ENCODE measurements around the gene SERPIND1. TPM values are rescaled to one million over a fixed set of nuclear protein-coding genes. Genes with fewer than 3 reads are reported as not detected.
"Not testable (repeated sequence)": the region's sequence is repeated elsewhere in the genome, so short reads cannot be mapped to it uniquely, and the experiment has no call there.

Gene SERPIND1
- total RNA-seq, 1 donor from 2014 or later: 0.18 TPM

DNA sequence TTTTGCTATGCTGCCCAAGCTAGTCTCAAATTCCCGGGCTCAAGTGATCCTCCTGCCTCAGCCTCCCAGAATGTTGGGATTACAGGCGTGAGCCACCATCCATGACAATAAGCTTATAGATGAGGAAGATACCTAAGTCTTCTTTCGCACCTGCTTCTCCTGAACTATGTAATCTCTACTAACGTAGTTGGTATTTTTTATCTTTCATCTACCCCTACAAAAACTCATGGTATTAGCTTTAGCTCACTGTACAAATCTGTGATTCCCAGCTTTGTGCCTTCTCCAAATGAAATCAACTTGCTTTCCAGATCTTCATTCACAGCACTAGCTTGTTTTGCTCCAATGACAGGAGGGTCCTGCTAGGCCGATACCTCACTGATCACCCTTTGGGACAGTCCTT is 48.3 kb downstream of the SERPIND1 start:
- H3K4me1 Mint-ChIP-seq (ENCODE audit: unreplicated experiment): no peaks in the 10 kb centered on the region
- no peak overlapping the region for H3K4me3 Mint-ChIP-seq (ENCODE audit: unreplicated experiment)
- H3K9me3 Mint-ChIP-seq (ENCODE audit: unreplicated experiment): no peaks in the 10 kb centered on the region
- no peak for DNase-seq (ENCODE audit: low spot score)
- H3K27me3 Mint-ChIP-seq (ENCODE audit: unreplicated experiment): no peaks in the 10 kb centered on the region
- peaks cover 17% of the 10 kb centered on the region for H3K36me3 Mint-ChIP-seq (ENCODE audit: low read depth, unreplicated experiment)
- no peak overlapping the region for H3K27ac Mint-ChIP-seq (ENCODE audit: unreplicated experiment)
- TF ChIP-seq, protein P1, sequence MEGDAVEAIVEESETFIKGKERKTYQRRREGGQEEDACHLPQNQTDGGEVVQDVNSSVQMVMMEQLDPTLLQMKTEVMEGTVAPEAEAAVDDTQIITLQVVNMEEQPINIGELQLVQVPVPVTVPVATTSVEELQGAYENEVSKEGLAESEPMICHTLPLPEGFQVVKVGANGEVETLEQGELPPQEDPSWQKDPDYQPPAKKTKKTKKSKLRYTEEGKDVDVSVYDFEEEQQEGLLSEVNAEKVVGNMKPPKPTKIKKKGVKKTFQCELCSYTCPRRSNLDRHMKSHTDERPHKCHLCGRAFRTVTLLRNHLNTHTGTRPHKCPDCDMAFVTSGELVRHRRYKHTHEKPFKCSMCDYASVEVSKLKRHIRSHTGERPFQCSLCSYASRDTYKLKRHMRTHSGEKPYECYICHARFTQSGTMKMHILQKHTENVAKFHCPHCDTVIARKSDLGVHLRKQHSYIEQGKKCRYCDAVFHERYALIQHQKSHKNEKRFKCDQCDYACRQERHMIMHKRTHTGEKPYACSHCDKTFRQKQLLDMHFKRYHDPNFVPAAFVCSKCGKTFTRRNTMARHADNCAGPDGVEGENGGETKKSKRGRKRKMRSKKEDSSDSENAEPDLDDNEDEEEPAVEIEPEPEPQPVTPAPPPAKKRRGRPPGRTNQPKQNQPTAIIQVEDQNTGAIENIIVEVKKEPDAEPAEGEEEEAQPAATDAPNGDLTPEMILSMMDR (IDR thresholded peaks at IDR 0.05; ENCODE audit: unreplicated experiment): no peak

DNA sequence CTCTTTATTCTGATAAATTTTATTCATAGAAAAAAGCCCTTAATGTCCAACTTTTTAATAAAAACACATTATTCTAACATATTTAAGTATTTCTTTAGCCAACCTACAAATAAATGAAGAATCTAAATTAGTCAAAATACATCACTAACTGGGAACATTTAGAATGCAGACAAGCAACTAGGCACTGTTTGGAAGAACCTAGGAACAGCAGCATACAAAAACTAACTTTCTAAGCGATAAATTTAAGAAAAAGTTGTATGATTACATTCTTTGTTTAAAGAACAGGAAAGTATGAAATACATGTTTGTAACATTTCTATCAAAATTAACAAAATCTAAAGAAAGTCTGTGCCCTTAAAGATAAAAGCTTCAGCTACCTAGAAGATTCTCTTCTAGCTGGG is 49.4 kb downstream of the SERPIND1 start:
- H3K36me3 Mint-ChIP-seq (ENCODE audit: low read depth, unreplicated experiment): peaks cover 15% of the 10 kb centered on the region
- no peaks in the 10 kb centered on the region for H3K9me3 Mint-ChIP-seq (ENCODE audit: unreplicated experiment)
- no peaks in the 10 kb centered on the region for H3K4me1 Mint-ChIP-seq (ENCODE audit: unreplicated experiment)
- no peak for DNase-seq (ENCODE audit: low spot score)
- TF ChIP-seq, protein P1 (IDR thresholded peaks at IDR 0.05; ENCODE audit: unreplicated experiment): no peak
- H3K4me3 Mint-ChIP-seq (ENCODE audit: unreplicated experiment): no peak overlapping the region
- H3K27me3 Mint-ChIP-seq (ENCODE audit: unreplicated experiment): no peaks in the 10 kb centered on the region
- H3K27ac Mint-ChIP-seq (ENCODE audit: unreplicated experiment): no peak overlapping the region

DNA sequence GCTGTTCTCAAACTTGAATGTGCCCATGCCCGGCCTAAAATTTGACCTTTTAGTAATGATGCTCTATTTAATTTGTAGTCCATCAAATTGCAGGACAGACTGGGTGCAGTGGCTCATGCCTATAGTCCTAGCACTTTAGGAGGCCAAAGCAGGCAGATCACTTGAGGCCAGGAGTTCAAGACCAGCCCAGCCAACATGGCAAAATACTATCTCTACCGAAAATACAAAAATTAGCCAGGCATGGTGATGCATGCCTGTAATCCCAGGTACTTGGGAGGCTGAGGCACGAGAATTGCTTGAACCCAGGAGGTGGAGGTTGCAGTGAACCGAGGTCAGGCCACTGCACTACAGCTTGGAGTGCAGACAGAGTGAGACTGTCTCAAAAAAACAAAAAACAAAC is 51.3 kb downstream of the SERPIND1 start:
- not testable (repeated sequence) for H3K27ac Mint-ChIP-seq (ENCODE audit: unreplicated experiment); H3K36me3 Mint-ChIP-seq (ENCODE audit: low read depth, unreplicated experiment); DNase-seq (ENCODE audit: low spot score); H3K4me3 Mint-ChIP-seq (ENCODE audit: unreplicated experiment); H3K9me3 Mint-ChIP-seq (ENCODE audit: unreplicated experiment); H3K4me1 Mint-ChIP-seq (ENCODE audit: unreplicated experiment); H3K27me3 Mint-ChIP-seq (ENCODE audit: unreplicated experiment)

DNA sequence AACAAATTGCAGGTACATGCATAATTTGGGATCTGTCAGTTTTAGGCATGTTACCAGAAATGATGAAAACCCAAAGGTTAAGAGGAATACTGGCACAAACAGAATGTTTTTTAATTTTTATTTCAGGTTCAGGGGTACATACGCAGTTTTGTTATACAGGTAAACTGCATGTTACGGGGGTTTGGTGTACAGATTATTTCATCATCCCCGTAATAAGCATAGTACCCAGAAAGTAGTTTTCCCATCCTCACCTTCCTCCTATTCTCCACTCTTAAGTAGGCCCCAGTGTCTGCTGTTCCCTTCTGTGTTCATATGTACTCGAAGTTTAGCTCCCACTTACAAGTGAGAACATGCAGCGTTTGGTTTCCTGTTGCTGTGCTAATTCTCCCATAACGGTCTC is 51.7 kb downstream of the SERPIND1 start:
- DNase-seq (ENCODE audit: low spot score): no peak
- Mint-ChIP-seq H3K4me3 (ENCODE audit: unreplicated experiment) (no peak overlapping the region), H3K36me3 (ENCODE audit: low read depth, unreplicated experiment) (peaks cover 7% of the 10 kb centered on the region), H3K4me1 (ENCODE audit: unreplicated experiment) (no peaks in the 10 kb centered on the region), H3K27me3 (ENCODE audit: unreplicated experiment) (no peaks in the 10 kb centered on the region), H3K27ac (ENCODE audit: unreplicated experiment) (no peak overlapping the region), H3K9me3 (ENCODE audit: unreplicated experiment) (no peaks in the 10 kb centered on the region)
- TF ChIP-seq, protein P1 (IDR thresholded peaks at IDR 0.05; ENCODE audit: unreplicated experiment): no peak

DNA sequence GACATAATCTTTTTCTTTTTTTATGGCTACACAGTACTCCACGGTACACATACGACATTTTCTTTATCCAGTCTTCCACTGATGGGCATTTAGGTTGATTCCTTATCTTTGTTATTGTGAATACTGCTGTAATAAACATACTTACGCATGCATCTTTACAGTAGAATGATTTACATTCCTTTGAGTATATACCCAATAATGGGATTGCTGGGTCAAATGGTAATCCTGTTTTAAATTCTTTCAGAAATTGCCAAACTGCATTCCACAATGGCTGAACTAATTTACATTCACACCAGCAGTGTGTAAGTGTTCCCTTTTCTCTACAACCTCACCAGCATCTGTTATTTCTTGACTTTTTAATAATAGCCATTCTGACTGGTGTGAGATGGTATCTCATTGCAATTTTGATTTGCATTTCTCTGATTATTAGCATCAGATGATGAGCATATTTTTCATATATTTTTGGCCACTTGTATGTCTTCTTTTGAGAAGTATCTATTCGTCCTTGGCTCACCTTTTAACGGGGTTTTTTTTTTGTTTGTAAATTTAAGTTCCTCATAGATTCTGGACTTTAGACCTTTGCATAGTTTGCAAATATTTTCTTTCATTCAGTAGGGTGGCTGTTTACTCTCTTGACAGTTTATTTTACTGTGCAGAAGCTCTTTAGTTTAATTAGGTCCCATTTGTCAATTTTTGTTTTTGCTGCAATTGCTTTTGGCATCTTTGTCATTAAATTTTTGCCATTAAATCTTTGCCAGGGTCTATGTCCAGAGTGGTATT is 52.6 kb downstream of the SERPIND1 start:
- H3K27ac Mint-ChIP-seq (ENCODE audit: unreplicated experiment); DNase-seq (ENCODE audit: low spot score); H3K4me3 Mint-ChIP-seq (ENCODE audit: unreplicated experiment); H3K4me1 Mint-ChIP-seq (ENCODE audit: unreplicated experiment); H3K9me3 Mint-ChIP-seq (ENCODE audit: unreplicated experiment); H3K36me3 Mint-ChIP-seq (ENCODE audit: low read depth, unreplicated experiment); H3K27me3 Mint-ChIP-seq (ENCODE audit: unreplicated experiment): not testable (repeated sequence)

DNA sequence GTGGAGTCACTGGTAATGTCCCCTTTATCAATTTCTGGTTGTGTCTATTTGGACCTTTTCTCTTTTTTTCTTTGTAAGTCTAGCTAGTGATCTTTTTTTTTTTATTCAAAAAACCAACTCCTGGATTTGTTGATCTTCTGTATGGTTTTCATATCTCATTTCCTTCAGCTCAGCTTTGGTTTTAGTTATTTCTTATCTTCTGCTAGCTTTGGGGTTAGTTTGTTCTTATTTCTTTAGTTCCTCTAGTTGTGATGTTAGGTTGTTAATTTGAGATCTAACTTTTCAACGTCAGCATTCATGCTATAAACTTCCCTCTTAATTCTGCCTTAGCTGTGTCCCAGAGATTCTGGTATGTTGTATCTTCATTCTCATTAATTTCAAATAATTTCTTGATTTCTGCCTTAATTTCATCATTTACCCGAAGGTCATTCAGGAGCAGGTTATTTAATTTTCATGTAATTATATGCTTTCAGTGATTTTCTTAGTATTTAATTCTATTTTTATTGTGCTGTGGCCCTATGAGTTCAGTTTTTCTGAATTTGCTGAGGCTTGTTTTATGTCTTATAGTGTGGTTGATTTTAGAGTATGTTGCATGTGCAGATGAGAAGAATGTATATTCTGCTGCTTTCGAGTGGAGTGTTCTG is 55.7 kb downstream of the SERPIND1 start:
- H3K4me1 Mint-ChIP-seq (ENCODE audit: unreplicated experiment): no peaks in the 10 kb centered on the region
- TF ChIP-seq, protein P1 (IDR thresholded peaks at IDR 0.05; ENCODE audit: unreplicated experiment): no peak
- H3K27me3 Mint-ChIP-seq (ENCODE audit: unreplicated experiment): peaks cover 3% of the 10 kb centered on the region
- DNase-seq (ENCODE audit: low spot score): no peak
- H3K9me3 Mint-ChIP-seq (ENCODE audit: unreplicated experiment): no peaks in the 10 kb centered on the region
- H3K27ac Mint-ChIP-seq (ENCODE audit: unreplicated experiment): no peak overlapping the region
- no peak overlapping the region for H3K4me3 Mint-ChIP-seq (ENCODE audit: unreplicated experiment)
- H3K36me3 Mint-ChIP-seq (ENCODE audit: low read depth, unreplicated experiment): peaks cover 23% of the 10 kb centered on the region
